GM23338 (cell line): ENCODE measurements around the gene CFAP141. TPM values are rescaled to one million over a fixed set of nuclear protein-coding genes. Genes with fewer than 3 reads are reported as not detected.

Experiments
- ATAC-seq: fragments of 200-7000 bp; cut with Tn5 transposase; 3 replicates; pipeline ENCODE4 v1.9.1; 2020
- DNase-seq: peaks from one replicate; pipeline ENCODE4 v3.0.0-alpha.2; 2015; ENCODE audit warnings: low spot score
- H2AFZ ChIP-seq: fragments of 200-600 bp; sonication (generic); 2 replicates; pipeline ENCODE4 v1.8.0; 2016; ENCODE audit warnings: antibody characterized with exemption, mild to moderate bottlenecking, moderate library complexity
- H3F3A ChIP-seq: fragments of 200-600 bp; sonication (generic); replicated peaks from 2 replicates; pipeline ENCODE4 v1.8.0; 2017; ENCODE audit warnings: antibody characterized with exemption, mixed run types, low read depth
- H3K27ac ChIP-seq: fragments of 200-600 bp; sonication (generic); 2 replicates; pipeline ENCODE4 v1.6.1; 2016; ENCODE audit warnings: low read depth
- H3K27me3 ChIP-seq: fragments of 200-600 bp; sonication (generic); 2 replicates; pipeline ENCODE4 v1.8.0; 2016; ENCODE audit warnings: mild to moderate bottlenecking, mixed run types, moderate library complexity; ENCODE audit not compliant: insufficient read depth
- H3K36me3 ChIP-seq: fragments of 200-600 bp; sonication (generic); 2 replicates; pipeline ENCODE4 v1.8.0; 2016; ENCODE audit warnings: mild to moderate bottlenecking; ENCODE audit not compliant: insufficient read depth
- H3K4me1 ChIP-seq: fragments of 200-600 bp; sonication (generic); 2 replicates; pipeline ENCODE4 v1.8.0; 2016; ENCODE audit warnings: mild to moderate bottlenecking, moderate library complexity; ENCODE audit not compliant: insufficient read depth
- H3K4me2 ChIP-seq: fragments of 200-600 bp; sonication (generic); 2 replicates; pipeline ENCODE4 v1.7.1; 2017; ENCODE audit warnings: mixed run types
- H3K4me3 ChIP-seq: fragments of 200-600 bp; sonication (generic); 2 replicates; pipeline ENCODE4 v1.6.1; 2016; ENCODE audit warnings: mixed run types
- H3K79me2 ChIP-seq: fragments of 200-600 bp; sonication (generic); replicated peaks from 2 replicates; pipeline ENCODE4 v1.8.0; 2017; ENCODE audit warnings: mild to moderate bottlenecking; ENCODE audit not compliant: insufficient read depth
- H3K9me2 ChIP-seq: fragments of 200-600 bp; sonication (generic); 2 replicates; pipeline ENCODE4 v1.8.0; 2017; ENCODE audit not compliant: insufficient read depth
- H4K20me1 ChIP-seq: fragments of 200-600 bp; sonication (generic); replicated peaks from 2 replicates; pipeline ENCODE4 v1.8.0; 2017; ENCODE audit warnings: mild to moderate bottlenecking; ENCODE audit not compliant: insufficient read depth
- H3K27ac Mint-ChIP-seq: 2 replicates; pipeline ENCODE4 v1.8.0; 2020; ENCODE audit warnings: inconsistent platforms, mild to moderate bottlenecking, moderate library complexity, mixed read lengths
- H3K27me3 Mint-ChIP-seq: 3 replicates; pipeline ENCODE4 v1.8.0; 2022; ENCODE audit warnings: low read depth, mild to moderate bottlenecking, moderate library complexity, mixed read lengths, inconsistent platforms; ENCODE audit not compliant: insufficient read depth, poor library complexity
- H3K36me3 Mint-ChIP-seq: 3 replicates; pipeline ENCODE4 v1.8.0; 2021; ENCODE audit warnings: low read depth, mild to moderate bottlenecking, inconsistent platforms, moderate library complexity, mixed read lengths
- H3K4me1 Mint-ChIP-seq: 3 replicates; pipeline ENCODE4 v1.8.0; 2020; ENCODE audit warnings: mild to moderate bottlenecking, inconsistent platforms, mixed read lengths
- H3K4me3 Mint-ChIP-seq: 3 replicates; pipeline ENCODE4 v1.8.0; 2021; ENCODE audit warnings: moderate library complexity, mild to moderate bottlenecking, inconsistent platforms, mixed read lengths
- H3K9me3 Mint-ChIP-seq: 3 replicates; pipeline ENCODE4 v1.8.0; 2020; ENCODE audit warnings: moderate library complexity, mild to moderate bottlenecking, inconsistent platforms, mixed read lengths
- CREB1 ChIP-seq: fragments of 250-450 bp; sonication (Bioruptor Pico); IDR thresholded peaks from 2 replicates; pipeline ENCODE4 v1.5.0; 2020; ENCODE audit warnings: low read depth, mild to moderate bottlenecking, moderate library complexity
- CTCF ChIP-seq, 2 experiments: fragments of 200-600 bp in 1 of 2; sonication (generic) in 1 of 2; conservative IDR thresholded peaks; 2 replicates each; pipeline versions ENCODE4 v1.5.1 to v1.6.1; 2016 to 2017; ENCODE audit warnings: antibody characterized with exemption in 2 of 2, low read depth in 2 of 2, mild to moderate bottlenecking in 2 of 2, moderate library complexity in 1 of 2
- EZH2 ChIP-seq: fragments of 200-600 bp; sonication (generic); IDR thresholded peaks from one replicate; pipeline ENCODE4 v1.8.0; 2017; ENCODE audit warnings: antibody characterized with exemption, mild to moderate bottlenecking, low read depth; ENCODE audit not compliant: unreplicated experiment
- EZH2phosphoT487 ChIP-seq: fragments of 200-600 bp; sonication (generic); IDR thresholded peaks from one replicate; pipeline ENCODE4 v1.8.1; 2018; ENCODE audit warnings: antibody characterized with exemption; ENCODE audit not compliant: unreplicated experiment
- JUNB ChIP-seq: IDR thresholded peaks from one replicate; pipeline ENCODE4 v1.6.1; 2016; ENCODE audit warnings: antibody characterized with exemption; ENCODE audit not compliant: unreplicated experiment
- NANOG ChIP-seq: IDR thresholded peaks from 2 replicates; pipeline ENCODE4 v1.6.1; 2016; ENCODE audit warnings: antibody characterized with exemption, borderline replicate concordance
- POLR2AphosphoS5 ChIP-seq: IDR thresholded peaks from 2 replicates; pipeline ENCODE4 v1.6.1; 2016; ENCODE audit warnings: antibody characterized with exemption, low read depth
- REST ChIP-seq: IDR thresholded peaks from one replicate; pipeline ENCODE4 v1.6.1; 2018; ENCODE audit warnings: antibody characterized with exemption; ENCODE audit not compliant: unreplicated experiment
- STAT1 ChIP-seq: IDR thresholded peaks from one replicate; pipeline ENCODE4 v1.6.1; 2016; ENCODE audit warnings: antibody characterized with exemption; ENCODE audit not compliant: unreplicated experiment
- ZNF114 ChIP-seq: fragments of 250-450 bp; sonication (Bioruptor Pico); IDR thresholded peaks from 2 replicates; pipeline ENCODE4 v1.5.0; 2020; ENCODE audit warnings: mild to moderate bottlenecking, moderate library complexity
- ZNF331 ChIP-seq: fragments of 250-450 bp; sonication (Bioruptor Pico); IDR thresholded peaks from 2 replicates; pipeline ENCODE4 v1.5.0; 2020; ENCODE audit warnings: low read depth, mild to moderate bottlenecking, moderate library complexity
- ZNF462 ChIP-seq: fragments of 250-450 bp; sonication (Bioruptor Pico); IDR thresholded peaks from 2 replicates; pipeline ENCODE4 v1.5.0; 2020; ENCODE audit warnings: mild to moderate bottlenecking, moderate library complexity
- polyA plus RNA-seq: library from polyadenylated mRNA; unstranded; fragments of >200 nt; fragmentation: Nextera tagmentation; extraction: Ambion mirVana; gene quantifications from 2 replicates; pipeline ENCODE4 v1.2.1, GENCODE V29; 2016
- total RNA-seq: library from RNA; depleted of rRNA; stranded (reverse); fragments of >200 nt; shearing (Covaris generic); gene quantifications from 2 replicates; pipeline ENCODE4 v1.2.3, GENCODE V29; 2014
- TF ChIP-seq, protein P1 (sequence below): IDR thresholded peaks from 2 replicates; pipeline ENCODE4 v1.6.1; 2016; ENCODE audit warnings: antibody characterized with exemption

The CFAP141 gene
- total and polyA plus RNA-seq, 2 experiments from 2014 or later: not detected

GRCh38 chr1:154157520-154158306 is 48.4 kb downstream of the CFAP141 start:
- Histone ChIP-seq H3K27me3 (no peaks in the 10 kb centered on the region), H3K36me3 (peaks cover 64% of the 10 kb centered on the region), H2AFZ (no peak overlapping the region), H3K4me1 (peaks cover 11% of the 10 kb centered on the region), H3K79me2 (peaks cover 27% of the 10 kb centered on the region), H3F3A (peaks cover 29% of the 10 kb centered on the region; the same call in 1 of the 2 replicates), H3K4me3 (no peak overlapping the region), H3K9me2 (no peaks in the 10 kb centered on the region), H3K4me2 (no peak overlapping the region), H3K27ac (peak overlapping the region; percentile 81; the same call in 1 of the 2 replicates), H4K20me1 (peaks cover 27% of the 10 kb centered on the region)
- TF ChIP-seq EZH2 (no peak), ZNF462 (CRISPR knock-in tag) (no peak), ZNF331 (no peak), ZNF114 (CRISPR knock-in tag) (no peak), CTCF (conservative IDR thresholded peaks at IDR 0.05; ENCODE audit: low read depth in 2 of 2) (no peak), STAT1 (no peak), EZH2phosphoT487 (no peak), NANOG (no peak), JUNB (no peak), CREB1 (CRISPR knock-in tag) (no peak), POLR2AphosphoS5 (no peak), REST (no peak)
- TF ChIP-seq, protein P1, sequence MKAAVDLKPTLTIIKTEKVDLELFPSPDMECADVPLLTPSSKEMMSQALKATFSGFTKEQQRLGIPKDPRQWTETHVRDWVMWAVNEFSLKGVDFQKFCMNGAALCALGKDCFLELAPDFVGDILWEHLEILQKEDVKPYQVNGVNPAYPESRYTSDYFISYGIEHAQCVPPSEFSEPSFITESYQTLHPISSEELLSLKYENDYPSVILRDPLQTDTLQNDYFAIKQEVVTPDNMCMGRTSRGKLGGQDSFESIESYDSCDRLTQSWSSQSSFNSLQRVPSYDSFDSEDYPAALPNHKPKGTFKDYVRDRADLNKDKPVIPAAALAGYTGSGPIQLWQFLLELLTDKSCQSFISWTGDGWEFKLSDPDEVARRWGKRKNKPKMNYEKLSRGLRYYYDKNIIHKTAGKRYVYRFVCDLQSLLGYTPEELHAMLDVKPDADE: no peak
- Mint-ChIP-seq H3K9me3 (no peaks in the 10 kb centered on the region), H3K27me3 (peaks cover 5% of the 10 kb centered on the region), H3K4me1 (peaks cover 32% of the 10 kb centered on the region), H3K27ac (peak overlapping the region; percentile 86), H3K36me3 (peaks cover 68% of the 10 kb centered on the region), H3K4me3 (no peak overlapping the region)
- ATAC-seq (no peak), DNase-seq (no peak)
